ENCODE data around the gene BTC.

GRCh38 chr4:74800310-74800709 is 6.0 kb upstream of the BTC start:
- TF ChIP-seq CTCF (IDR thresholded peaks at IDR 0.05), result no peak
- no peak for TF ChIP-seq ELF1 (IDR thresholded peaks at IDR 0.05)
- TF ChIP-seq FOXJ3 (CRISPR knock-in tag; IDR thresholded peaks at IDR 0.05), result no peak
- no peak for TF ChIP-seq EP300 (IDR thresholded peaks at IDR 0.05; ENCODE audit: borderline replicate concordance in 1 of 2, low read depth in 1 of 2, low read length in 1 of 2)
- TF ChIP-seq TAF1 (IDR thresholded peaks at IDR 0.05; ENCODE audit: borderline replicate concordance, low read depth, low read length), result no peak
- no peak for TF ChIP-seq JUND (IDR thresholded peaks at IDR 0.05)
- TF ChIP-seq EZH2phosphoT487 (IDR thresholded peaks at IDR 0.05; ENCODE audit: borderline replicate concordance, low read depth), result no peak
- no peak for TF ChIP-seq ZBTB33 (IDR thresholded peaks at IDR 0.05; ENCODE audit: borderline replicate concordance, low read depth)
- no peak for TF ChIP-seq POLR2AphosphoS5 (IDR thresholded peaks at IDR 0.05; ENCODE audit: low read depth, low read length)

Data from SK-N-SH (cell line).